DMS53 (cell line): ENCODE data around the gene TUBB3.
"Not testable (repeated sequence)": the region's sequence is repeated elsewhere in the genome, so short reads cannot be mapped to it uniquely, and the experiment has no call there.

Source experiments
- DNase-seq: peaks from one replicate; lab custom pipeline; 2025; lab: John Stamatoyannopoulos, UW

Gene TUBB3

DNA sequence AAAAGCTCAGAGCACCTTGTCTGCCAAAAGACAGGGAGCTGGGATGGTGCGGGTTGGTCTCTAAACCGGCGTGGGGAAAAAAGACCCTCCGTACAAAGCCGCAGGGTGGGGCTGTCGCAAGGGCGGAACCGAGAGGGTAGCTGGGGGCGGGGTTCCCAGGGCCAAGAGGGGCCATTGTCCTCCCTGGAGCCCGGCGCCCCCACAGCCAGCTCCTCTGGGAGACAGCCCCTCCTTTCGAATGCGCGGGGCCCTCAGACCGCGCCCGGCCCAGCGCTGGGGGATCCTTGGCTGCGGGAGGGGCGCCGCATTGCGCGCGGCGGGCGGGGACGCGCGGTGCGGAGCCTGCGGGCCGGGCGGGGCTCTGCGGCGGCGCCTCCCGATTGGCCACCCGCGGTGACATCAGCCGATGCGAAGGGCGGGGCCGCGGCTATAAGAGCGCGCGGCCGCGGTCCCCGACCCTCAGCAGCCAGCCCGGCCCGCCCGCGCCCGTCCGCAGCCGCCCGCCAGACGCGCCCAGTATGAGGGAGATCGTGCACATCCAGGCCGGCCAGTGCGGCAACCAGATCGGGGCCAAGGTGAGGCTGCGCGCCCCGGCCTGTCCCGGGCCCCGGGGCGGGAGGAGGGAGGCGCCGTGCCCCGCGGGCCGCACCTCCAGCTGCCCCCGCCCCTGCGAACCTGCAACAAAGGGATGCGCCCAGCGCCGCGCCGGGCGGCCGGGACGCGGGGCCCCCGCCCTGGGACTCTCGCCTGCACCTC lies at the start of gene TUBB3:
Gene TUBB3 (plus strand): TSS at position 459 of the 756 bp plus-strand sequence. CDS start 60 bp downstream, at position 519.
- DNase-seq, result peak; percentile 89

- DNase-seq, result peak; percentile 93
Observed at GRCh38 chr16:89873972-89874689, 49.0 kb upstream of the TUBB3 start.

GRCh38 chr16:89879123-89879522 lies 44.0 kb upstream of the TUBB3 start:
- DNase-seq, result not testable (repeated sequence)

DNA sequence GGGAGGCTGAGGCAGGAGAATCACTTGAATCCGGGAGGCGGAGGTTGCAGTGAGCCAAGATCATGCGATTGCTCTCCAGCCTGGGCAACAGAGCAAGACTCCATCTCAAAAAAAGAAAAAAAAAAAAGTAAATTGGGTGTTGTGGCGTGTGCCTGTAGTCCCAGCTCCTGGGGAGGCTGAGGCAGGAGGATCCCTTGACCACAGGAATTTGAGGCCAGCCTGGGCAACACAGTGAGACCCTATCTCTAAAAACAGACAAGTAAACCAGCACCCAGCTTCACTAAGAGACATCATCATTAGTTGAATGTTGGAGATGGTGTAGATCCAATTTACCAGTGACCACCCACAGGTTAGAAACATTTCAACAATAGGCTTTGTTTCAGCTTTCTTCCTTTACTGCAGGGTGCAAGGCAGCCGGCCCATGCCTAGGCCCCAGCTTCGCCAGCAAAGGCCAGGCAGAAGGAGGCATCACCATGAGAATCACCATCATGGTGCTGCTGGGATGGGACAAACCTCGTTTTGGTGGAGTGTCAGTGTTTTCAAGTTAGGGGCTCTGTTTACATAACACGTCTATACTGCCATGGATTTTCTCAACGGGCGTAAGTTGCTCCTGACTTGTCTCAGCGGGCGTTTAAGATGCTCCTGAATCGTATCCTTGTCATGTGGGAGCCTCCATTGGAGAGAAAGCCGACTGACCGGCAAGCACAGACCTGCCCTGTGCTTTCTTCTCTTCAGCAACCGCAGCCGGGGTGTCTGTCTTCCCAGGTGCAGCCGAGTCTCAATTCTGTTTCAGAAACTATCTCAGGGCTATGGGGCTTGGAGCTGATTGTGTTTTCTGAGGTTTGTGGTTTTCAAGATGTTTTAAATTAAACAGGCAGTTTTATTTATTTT lies 42.4 kb upstream of the TUBB3 start:
- DNase-seq, result no peak

DNA sequence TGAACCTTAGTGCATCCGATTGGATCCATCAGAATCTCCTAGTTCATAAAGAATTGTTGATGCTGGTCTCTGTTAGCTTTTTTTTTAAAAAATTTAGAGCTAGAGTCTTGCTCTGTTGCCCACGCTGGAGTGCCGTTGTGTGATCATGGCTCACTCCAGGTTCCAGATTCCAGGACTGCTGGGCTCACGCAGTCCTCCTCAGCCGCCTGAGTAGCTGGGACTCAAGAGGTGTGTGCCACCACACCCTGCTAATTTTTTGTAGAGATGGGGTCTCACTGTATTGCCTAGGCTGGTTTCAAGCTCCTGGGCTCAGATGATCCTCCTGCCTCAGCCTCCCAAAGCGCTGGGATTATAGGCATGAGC lies 41.8 kb upstream of the TUBB3 start:
- DNase-seq, result no peak

GRCh38 chr16:89883346-89884040 lies 39.6 kb upstream of the TUBB3 start:
- no peak for DNase-seq

DNA sequence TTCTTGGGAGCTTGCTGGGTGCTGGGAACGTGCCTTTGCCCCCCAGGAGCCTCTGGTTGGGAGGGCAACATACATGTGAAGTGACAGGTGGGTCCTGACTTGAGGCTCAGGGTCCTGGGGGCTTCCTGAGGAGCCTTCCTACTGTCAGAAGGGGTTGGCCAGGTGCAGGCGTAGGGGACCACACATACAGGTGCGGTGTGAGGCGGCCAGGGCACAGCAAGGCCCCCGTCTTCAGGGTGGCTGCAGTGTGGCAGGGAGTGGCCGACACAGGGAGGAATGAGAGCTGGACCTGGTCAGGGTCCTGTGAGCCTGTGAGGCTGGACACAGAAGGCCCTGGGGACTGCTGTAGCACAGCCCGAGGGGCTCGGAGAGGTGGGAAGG lies 39.1 kb upstream of the TUBB3 start:
- DNase-seq, result no peak

DNA sequence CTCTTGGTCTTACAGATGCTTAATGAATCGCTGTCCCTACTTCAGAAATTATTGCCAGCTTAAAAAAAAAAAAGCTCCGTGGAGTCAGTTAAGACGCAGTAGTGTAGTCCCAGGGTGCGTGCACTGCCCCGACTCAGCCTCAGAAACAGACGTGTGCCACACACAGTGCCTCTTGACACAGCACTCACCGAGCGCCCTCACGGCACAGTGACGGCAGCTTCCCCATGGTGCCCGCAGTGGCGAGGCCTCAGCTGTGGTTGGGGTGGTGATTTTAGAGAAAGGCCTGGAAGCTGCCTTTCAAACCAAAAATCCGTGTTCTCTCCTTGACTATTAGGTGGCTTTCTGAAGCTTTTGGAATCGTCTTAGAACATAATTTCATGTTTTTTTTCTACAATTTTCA lies 35.9 kb upstream of the TUBB3 start:
- no peak for DNase-seq

- DNase-seq, result no peak
Observed at GRCh38 chr16:89890200-89890599, 32.9 kb upstream of the TUBB3 start.

GRCh38 chr16:89890886-89891657 lies 32.1 kb upstream of the TUBB3 start:
- no peak for DNase-seq

DNA sequence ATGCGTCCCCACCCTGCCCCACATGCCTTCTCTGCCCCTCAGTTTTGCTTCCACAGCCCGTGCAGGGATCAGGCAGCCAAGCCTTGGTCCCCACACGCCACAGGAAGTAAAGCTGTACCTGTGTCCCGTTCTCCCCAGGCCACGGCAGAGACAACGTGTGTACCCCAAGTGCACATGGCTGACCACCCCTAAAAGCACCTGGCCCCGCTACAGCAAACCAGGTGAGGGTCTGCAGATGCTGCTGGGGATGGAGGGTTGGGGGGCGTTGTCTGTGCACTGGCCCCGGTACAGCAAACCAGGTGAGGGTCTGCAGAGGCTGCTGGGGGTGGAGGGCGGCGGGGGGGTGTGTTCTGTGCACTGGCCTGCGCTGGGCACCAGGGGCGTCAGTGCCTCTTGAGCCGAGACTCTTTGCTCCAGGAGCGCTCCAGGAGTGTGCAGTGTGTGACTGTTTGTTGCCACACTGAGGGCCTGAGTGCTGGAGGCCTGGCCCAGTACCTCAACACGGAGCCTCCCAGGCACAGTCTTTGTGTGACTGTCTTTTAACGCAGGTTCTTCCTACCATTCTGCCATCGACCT lies 31.0 kb upstream of the TUBB3 start:
- DNase-seq, result no peak

- no peak for DNase-seq
Observed at GRCh38 chr16:89892635-89893034, 30.5 kb upstream of the TUBB3 start.

DNA sequence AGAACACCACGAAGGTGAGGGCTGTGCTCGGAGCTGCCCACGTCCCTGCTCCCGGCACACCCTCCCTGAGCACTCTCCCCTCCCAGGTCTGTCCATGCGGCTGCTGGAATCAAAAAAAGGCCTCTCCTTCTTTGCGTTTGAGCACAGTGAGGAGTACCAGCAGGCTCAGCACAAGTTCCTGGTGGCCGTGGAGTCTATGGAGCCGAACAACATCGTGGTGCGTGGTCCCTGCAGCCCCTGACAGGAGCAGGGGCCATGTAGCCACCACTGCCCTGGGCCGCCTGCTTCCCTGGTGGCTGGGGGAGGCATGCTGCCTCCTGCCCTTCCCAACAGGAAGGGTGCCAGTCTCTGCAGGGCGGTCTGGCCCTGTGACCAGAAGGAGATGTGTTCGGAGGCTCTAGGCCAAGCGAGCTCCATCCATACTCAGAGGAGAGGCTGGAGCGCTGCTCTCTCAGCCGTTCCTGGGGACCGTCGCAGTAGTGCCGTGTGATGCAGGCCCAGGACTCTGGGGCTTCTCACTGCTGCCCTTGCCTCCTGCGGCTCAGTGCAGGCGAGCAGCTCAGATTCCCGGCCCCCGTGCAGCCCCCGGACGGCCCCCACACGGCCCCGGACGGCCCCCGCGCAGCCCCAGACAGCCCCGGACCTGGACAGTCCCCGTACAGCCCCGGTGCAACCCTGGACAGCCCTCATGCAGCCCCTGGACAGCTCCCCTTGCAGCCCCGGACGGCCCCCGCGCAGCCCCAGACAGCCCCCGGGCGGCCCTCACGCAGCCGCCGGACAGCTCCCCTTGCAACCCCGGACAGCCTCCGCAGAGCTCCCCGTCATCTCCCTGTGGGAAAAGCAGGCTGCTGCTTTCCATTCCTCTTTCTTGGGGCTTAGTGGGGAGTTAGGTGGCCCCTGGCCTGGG lies 29.2 kb upstream of the TUBB3 start:
- no peak for DNase-seq

GRCh38 chr16:89895482-89896250 lies 27.5 kb upstream of the TUBB3 start:
- no peak for DNase-seq

- no peak for DNase-seq
Observed at GRCh38 chr16:89897204-89897603, 25.9 kb upstream of the TUBB3 start.

DNA sequence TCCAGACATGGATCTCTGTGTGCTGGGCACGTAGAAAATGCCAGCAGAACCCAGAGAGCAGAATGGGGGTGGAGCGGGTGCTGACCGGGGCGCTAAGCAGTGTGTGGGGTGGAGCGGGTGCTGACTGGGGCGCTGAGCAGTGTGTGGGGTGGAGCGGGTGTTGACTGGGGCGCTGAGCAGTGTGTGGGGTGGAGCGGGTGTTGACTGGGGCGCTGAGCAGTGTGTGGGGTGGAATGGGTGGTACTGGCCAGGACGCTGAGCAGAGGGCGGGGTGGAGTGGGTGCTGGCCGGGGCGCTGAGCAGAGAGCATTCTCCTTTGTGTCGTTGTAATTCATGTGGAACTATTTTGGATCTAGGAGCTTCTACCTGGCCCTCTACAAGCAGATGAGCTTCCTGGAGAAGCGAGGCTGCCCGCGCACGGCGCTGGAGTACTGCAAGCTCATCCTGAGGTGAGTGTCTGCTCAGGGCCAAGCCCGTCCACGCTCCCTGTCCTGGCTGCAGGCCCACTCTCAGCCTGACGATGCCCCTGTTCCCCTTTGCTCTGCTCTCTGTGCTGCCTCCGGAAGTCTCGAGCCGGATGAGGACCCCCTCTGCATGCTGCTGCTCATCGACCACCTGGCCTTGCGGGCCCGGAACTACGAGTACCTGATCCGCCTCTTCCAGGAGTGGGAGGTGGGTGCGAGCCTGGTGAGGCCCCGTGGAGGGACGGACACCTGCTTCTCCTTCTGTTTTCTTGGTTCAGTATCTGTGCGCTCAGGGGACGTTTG lies 24.8 kb upstream of the TUBB3 start:
- no peak for DNase-seq

DNA sequence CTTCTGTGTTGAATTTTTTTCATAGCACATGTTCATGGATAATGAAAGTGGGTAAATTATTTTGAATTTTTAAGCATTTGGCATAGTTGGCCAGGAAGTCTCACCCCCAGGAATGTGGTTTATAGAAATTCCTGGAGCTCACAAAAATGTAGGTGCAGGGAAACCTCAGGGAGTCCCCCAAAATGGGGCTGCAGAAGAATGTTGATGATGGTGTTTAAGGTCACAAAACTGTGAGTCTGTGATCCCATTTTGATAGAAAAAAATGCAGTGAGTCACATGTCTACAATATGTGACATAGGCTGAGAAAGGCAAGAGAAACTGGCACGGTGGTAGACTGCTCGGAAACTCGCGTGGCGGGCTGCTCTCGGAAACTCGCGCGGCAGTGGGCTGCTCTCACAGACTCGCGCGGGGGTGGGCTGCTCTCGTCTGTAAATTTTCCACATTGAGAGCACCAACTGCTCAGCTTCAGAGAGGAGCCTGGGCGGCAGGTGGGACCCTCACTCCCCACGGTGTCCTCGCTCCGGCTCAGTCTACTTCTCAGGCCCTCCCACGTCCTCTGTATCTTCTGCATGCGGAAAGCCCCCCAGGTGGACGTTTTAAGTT lies 23.2 kb upstream of the TUBB3 start:
- DNase-seq, result no peak

DNA sequence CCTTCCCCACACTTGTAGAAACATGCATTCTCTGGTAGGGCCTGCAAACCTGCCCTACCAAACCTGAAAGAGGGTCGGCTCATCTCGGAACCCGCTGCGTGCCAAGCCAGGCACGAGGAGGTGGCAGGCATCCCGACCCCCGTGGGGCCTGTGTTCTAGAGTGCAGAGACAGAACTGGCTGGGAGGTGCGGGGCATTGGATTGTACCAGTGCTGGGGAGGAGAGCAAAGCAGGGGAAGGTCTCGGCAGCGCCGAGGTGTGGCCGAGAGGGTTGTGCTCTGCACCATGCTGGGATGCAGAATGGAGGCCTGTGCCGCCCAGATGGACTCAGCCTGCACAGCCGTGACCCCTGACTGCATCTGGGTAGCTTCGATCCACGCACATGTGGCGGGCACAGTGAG lies 22.3 kb upstream of the TUBB3 start:
- no peak for DNase-seq
